HFFc6 (cell line): ENCODE measurements around the gene CFAP92. TPM values are rescaled to one million over a fixed set of nuclear protein-coding genes. Genes with fewer than 3 reads are reported as not detected.

ENCODE experiments used
- DNase-seq: peaks from one replicate; pipeline ENCODE4 v3.0.0-alpha.2; 2018
- H3K27ac Mint-ChIP-seq: 2 replicates; pipeline ENCODE4 v1.8.0; 2020; ENCODE audit warnings: mild to moderate bottlenecking, mixed read lengths
- H3K27me3 Mint-ChIP-seq: 2 replicates; pipeline ENCODE4 v1.8.0; 2021; ENCODE audit warnings: mild to moderate bottlenecking, moderate library complexity, mixed read lengths; ENCODE audit not compliant: insufficient read depth
- H3K36me3 Mint-ChIP-seq: 2 replicates; pipeline ENCODE4 v1.8.0; 2021; ENCODE audit warnings: low read depth, mixed read lengths
- H3K4me1 Mint-ChIP-seq: 2 replicates; pipeline ENCODE4 v1.8.0; 2020; ENCODE audit warnings: low read depth, mixed read lengths
- H3K4me3 Mint-ChIP-seq: 2 replicates; pipeline ENCODE4 v1.8.0; 2020; ENCODE audit warnings: mild to moderate bottlenecking, moderate library complexity, mixed read lengths
- H3K9me3 Mint-ChIP-seq: 2 replicates; pipeline ENCODE4 v1.8.0; 2020; ENCODE audit warnings: mild to moderate bottlenecking, mixed read lengths
- CTCF ChIP-seq: fragments of 200-600 bp; sonication (generic); IDR thresholded peaks from 2 replicates; pipeline ENCODE4 v1.5.0; 2021; ENCODE audit warnings: antibody characterized with exemption, mild to moderate bottlenecking
- total RNA-seq, 6 experiments: library from RNA; stranded (reverse); fragmentation: NEBNext Ultra II Directional; extraction: Animal tissue kit (Norgen Biotek cat#: 25700); gene quantifications; 2 replicates in 1 of 6; 3 replicates in 5 of 6; pipeline ENCODE4 v1.2.3, GENCODE V29; 2021

The CFAP92 gene
- total RNA-seq, 6 experiments from 2014 or later, result not detected

- no peak overlapping the region for H3K27ac Mint-ChIP-seq
- H3K4me1 Mint-ChIP-seq, result no peaks in the 10 kb centered on the region
- DNase-seq, result no peak
- H3K4me3 Mint-ChIP-seq, result no peak overlapping the region
- TF ChIP-seq CTCF, result no peak
- peaks cover 26% of the 10 kb centered on the region for H3K27me3 Mint-ChIP-seq
- no peaks in the 10 kb centered on the region; the same call in 1 of the 2 replicates for H3K9me3 Mint-ChIP-seq
- H3K36me3 Mint-ChIP-seq, result no peaks in the 10 kb centered on the region
Observed at GRCh38 chr3:129033151-129033550, 39.3 kb upstream of the CFAP92 start.

DNA sequence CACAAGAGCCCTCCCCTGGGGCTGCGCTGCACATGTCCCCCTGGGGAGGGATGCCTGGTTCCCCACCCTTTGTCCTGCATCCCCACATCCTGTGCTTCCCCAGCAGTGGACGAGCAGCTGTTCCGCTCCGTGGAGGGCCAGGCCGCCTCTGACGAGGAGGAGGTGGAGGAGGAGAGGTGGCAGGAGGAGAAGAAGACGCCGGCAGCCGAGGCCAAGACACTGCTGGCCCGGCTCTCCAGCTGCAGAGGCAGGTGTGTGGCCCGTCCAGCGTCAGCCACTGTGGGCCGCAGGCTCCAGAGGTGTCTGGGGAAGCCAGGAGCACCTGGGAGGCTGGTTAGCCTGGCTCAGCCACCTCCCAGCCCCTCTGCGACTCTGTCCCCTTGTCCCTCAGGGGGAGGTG, 38.8 kb upstream of the CFAP92 start:
- Mint-ChIP-seq H3K4me1 (no peaks in the 10 kb centered on the region), H3K9me3 (no peaks in the 10 kb centered on the region; the same call in 1 of the 2 replicates), H3K27ac (no peak overlapping the region), H3K36me3 (no peaks in the 10 kb centered on the region), H3K4me3 (no peak overlapping the region), H3K27me3 (peaks cover 22% of the 10 kb centered on the region)
- TF ChIP-seq CTCF, result no peak
- DNase-seq, result no peak

DNA sequence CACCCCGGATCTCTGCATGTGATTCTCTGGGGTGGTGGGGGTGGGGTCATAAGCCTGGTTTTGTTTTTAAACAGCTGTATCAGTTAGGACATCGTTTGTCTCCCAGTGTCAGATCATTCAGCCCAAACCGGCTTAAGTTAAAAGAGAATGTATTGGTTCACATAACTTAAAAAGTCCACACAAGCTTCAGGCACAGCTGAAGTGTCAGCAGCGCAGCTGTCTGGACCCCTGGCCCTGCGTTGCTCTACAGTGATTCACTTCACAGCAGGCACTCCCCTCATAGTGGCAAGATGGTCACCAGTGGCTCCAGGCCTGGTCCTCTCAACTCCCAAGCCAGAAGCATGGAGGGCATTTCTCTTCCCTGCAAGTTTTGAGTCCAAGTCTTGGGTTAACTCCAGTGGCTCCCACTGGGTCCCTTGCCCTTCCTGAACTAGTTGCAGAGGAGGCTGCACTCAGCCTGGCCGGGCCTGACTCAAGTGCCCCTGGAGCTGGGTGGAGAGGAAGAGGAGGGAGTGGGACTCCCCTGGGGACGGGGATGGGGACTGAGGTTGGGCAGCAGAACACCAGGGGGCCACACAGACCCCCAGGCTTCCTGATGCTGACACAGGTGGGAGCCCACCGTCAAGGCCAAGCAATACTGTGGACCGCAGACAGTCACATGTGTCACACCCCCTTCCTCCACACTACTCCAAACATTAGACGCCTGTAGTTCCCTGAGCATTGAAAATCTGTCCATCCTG, 37.8 kb upstream of the CFAP92 start:
- H3K4me1 Mint-ChIP-seq, result no peaks in the 10 kb centered on the region; the same call in 1 of the 2 replicates
- no peaks in the 10 kb centered on the region; the same call in 1 of the 2 replicates for H3K9me3 Mint-ChIP-seq
- H3K4me3 Mint-ChIP-seq, result no peak overlapping the region
- no peak overlapping the region for H3K27ac Mint-ChIP-seq
- no peak for TF ChIP-seq CTCF
- peaks cover 22% of the 10 kb centered on the region for H3K27me3 Mint-ChIP-seq
- H3K36me3 Mint-ChIP-seq, result no peaks in the 10 kb centered on the region
- DNase-seq, result no peak

DNA sequence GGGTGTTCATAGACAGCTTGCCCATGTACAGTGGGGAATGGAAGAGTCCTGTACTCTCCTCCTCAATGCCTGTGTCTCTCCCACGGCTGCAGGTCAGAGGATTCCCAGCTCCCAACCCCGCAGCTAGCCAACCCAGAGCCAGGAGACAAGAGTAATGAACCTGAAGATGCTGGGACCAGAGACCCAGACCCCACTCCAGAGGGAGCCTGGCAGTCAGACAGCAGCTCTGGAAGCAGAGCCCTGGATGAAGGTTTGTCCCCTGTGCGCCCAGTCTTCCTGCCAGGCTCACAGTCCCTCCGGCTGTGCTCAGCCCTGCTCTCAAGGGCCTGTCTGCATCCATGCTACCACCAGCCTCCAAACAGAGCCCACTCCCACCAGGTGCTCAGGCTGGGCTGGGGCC, 36.7 kb upstream of the CFAP92 start:
- Mint-ChIP-seq H3K27ac (no peak overlapping the region), H3K4me3 (no peak overlapping the region), H3K27me3 (peaks cover 22% of the 10 kb centered on the region), H3K9me3 (no peaks in the 10 kb centered on the region; the same call in 1 of the 2 replicates), H3K4me1 (peaks cover 3% of the 10 kb centered on the region), H3K36me3 (no peaks in the 10 kb centered on the region)
- TF ChIP-seq CTCF, result no peak
- no peak for DNase-seq

- Mint-ChIP-seq H3K4me1 (peaks cover 15% of the 10 kb centered on the region), H3K27me3 (peaks cover 32% of the 10 kb centered on the region), H3K36me3 (no peaks in the 10 kb centered on the region), H3K27ac (no peak overlapping the region), H3K9me3 (no peaks in the 10 kb centered on the region; the same call in 1 of the 2 replicates), H3K4me3 (no peak overlapping the region)
- no peak for TF ChIP-seq CTCF
- no peak for DNase-seq
Observed at GRCh38 chr3:129028866-129029265, 35.0 kb upstream of the CFAP92 start.
